ENCODE measurements around the gene CASP2.
"Not testable (repeated sequence)": the region's sequence is repeated elsewhere in the genome, so short reads cannot be mapped to it uniquely, and the experiment has no call there.

The CASP2 gene

GRCh38 chr7:143289421-143289820, 1.3 kb downstream of the CASP2 start:
- DNase-seq (ENCODE audit: low read depth) = no peak

GRCh38 chr7:143289888-143290287, 1.7 kb downstream of the CASP2 start:
- DNase-seq (ENCODE audit: low read depth) = not testable (repeated sequence)

More at GRCh38 chr7:143289421-143289820, 1.3 kb downstream of the CASP2 start:
- TF ChIP-seq CTCF (IDR thresholded peaks at IDR 0.05; ENCODE audit: insufficient read depth, low read depth, low read length, missing control alignments) = no peak
- H3K4me3 ChIP-seq (ENCODE audit: low read length) = peak overlapping the region; percentile 80

GRCh38 chr7:143290293-143290692, 2.1 kb downstream of the CASP2 start:
- no peak for TF ChIP-seq CTCF (IDR thresholded peaks at IDR 0.05; ENCODE audit: insufficient read depth, low read depth, low read length, missing control alignments)
- H3K4me3 ChIP-seq (ENCODE audit: low read length) = no peak overlapping the region
- no peak for DNase-seq (ENCODE audit: low read depth)

More at GRCh38 chr7:143289888-143290287, 1.7 kb downstream of the CASP2 start:
- H3K4me3 ChIP-seq (ENCODE audit: low read length) = peak overlapping the region; percentile 80

- no peak for TF ChIP-seq CTCF (IDR thresholded peaks at IDR 0.05; ENCODE audit: insufficient read depth, low read depth, low read length, missing control alignments)
- H3K4me3 ChIP-seq (ENCODE audit: low read length) = no peak overlapping the region
- no peak for DNase-seq (ENCODE audit: low read depth)
Observed at GRCh38 chr7:143292876-143293275, 4.7 kb downstream of the CASP2 start.

DNA sequence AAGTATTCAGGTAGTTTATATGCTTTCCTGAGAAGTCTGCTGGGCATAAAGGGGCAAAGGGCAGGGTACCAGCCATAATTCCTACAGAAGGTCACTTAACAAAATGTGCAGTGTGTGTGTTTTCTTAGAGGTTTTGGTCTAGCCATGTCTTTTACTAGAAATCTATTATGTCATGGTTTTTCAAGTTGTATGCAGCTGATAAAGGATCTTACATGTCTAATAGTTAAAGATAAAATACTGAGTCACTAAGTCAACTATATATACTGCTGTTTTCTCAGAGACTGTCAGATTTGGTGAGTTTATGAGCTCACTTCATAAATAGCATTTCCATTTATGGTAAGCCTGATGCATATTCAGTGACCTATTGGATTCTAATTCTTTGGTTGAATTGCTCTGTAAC, 7.7 kb downstream of the CASP2 start:
- no peak overlapping the region for H3K4me3 ChIP-seq (ENCODE audit: low read length)
- TF ChIP-seq CTCF (IDR thresholded peaks at IDR 0.05; ENCODE audit: insufficient read depth, low read depth, low read length, missing control alignments) = no peak

GRCh38 chr7:143296686-143297085, 8.5 kb downstream of the CASP2 start:
- TF ChIP-seq CTCF (IDR thresholded peaks at IDR 0.05; ENCODE audit: insufficient read depth, low read depth, low read length, missing control alignments) = no peak
- no peak for DNase-seq (ENCODE audit: low read depth)
- H3K4me3 ChIP-seq (ENCODE audit: low read length) = no peak overlapping the region

More for the DNA sequence above, 7.7 kb downstream of the CASP2 start:
- DNase-seq (ENCODE audit: low read depth) = no peak

DNA sequence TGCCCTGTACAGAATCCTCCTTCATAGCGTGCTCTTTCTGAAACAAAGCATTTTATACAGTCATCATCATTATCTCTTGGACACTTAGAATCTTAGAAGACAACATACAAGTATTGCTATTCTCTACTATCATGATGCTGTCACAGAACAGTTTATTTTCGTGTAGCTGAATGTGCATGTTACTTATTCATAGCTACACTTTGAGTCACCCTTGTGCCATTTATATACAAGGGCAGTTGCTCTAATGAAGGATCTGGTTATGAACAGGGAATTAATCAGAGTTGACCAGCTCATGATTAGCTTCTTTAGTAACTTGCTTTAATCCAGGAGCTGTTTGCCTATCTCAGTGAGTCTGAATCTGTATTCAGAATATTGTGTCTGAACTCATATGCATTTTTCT, 11.2 kb downstream of the CASP2 start:
- H3K4me3 ChIP-seq (ENCODE audit: low read length) = no peak overlapping the region
- peak; percentile 68 for DNase-seq (ENCODE audit: low read depth)
- TF ChIP-seq CTCF (IDR thresholded peaks at IDR 0.05; ENCODE audit: insufficient read depth, low read depth, low read length, missing control alignments) = no peak
